ENCODE measurements around the gene BOC.

The BOC gene

DNA sequence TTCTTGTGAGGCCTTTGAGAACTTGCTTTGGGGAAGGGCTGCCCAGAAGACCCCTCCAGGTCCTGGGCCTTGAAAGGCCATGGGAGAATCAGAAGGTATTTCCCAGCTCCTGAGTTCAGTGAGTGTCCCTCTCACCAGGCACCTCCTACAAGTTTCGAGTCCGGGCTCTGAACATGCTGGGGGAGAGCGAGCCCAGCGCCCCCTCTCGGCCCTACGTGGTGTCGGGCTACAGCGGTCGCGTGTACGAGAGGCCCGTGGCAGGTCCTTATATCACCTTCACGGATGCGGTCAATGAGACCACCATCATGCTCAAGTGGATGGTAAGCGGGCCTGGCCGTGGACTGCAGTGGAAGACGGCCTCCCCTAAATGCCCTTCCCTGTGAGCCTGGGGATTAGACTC lies 68.3 kb downstream of the BOC start:
- Histone ChIP-seq H3K27me3 (ENCODE audit: control insufficient read depth, low read length) (no peaks in the 10 kb centered on the region), H3K9me3 (ENCODE audit: control insufficient read depth, insufficient read depth, low read length) (no peaks in the 10 kb centered on the region), H3K36me3 (ENCODE audit: control insufficient read depth, low read length) (no peaks in the 10 kb centered on the region), H3F3A (ENCODE audit: control insufficient read depth, insufficient read depth) (no peaks in the 10 kb centered on the region), H3K27ac (ENCODE audit: low read depth, low read length) (no peak overlapping the region), H4K20me1 (ENCODE audit: control insufficient read depth, insufficient read depth, low read depth, low read length) (no peaks in the 10 kb centered on the region), H3K4me1 (ENCODE audit: control insufficient read depth, low read length) (no peaks in the 10 kb centered on the region), H3K79me2 (ENCODE audit: control insufficient read depth, low read length) (no peaks in the 10 kb centered on the region), H3K4me3 (ENCODE audit: low read length) (no peak overlapping the region), H3K9me2 (replicated peaks; ENCODE audit: control insufficient read depth, low read length) (no peaks in the 10 kb centered on the region), H3K4me2 (ENCODE audit: low read length) (no peak overlapping the region)
- no peak for TF ChIP-seq CTCF (IDR thresholded peaks at IDR 0.05; ENCODE audit: low read depth, low read length, poor library complexity, severe bottlenecking)
- TF ChIP-seq EZH2phosphoT487 (IDR thresholded peaks at IDR 0.05; ENCODE audit: borderline replicate concordance, low read length): no peak

GRCh38 chr3:113283306-113283705 lies 71.9 kb downstream of the BOC start:
- no peak overlapping the region for H3K27ac ChIP-seq (ENCODE audit: low read depth, low read length)
- TF ChIP-seq EZH2phosphoT487 (IDR thresholded peaks at IDR 0.05; ENCODE audit: borderline replicate concordance, low read length): no peak
- H3K27me3 ChIP-seq (ENCODE audit: control insufficient read depth, low read length): no peaks in the 10 kb centered on the region
- H3K9me2 ChIP-seq (replicated peaks; ENCODE audit: control insufficient read depth, low read length): no peaks in the 10 kb centered on the region
- H3K36me3 ChIP-seq (ENCODE audit: control insufficient read depth, low read length): no peaks in the 10 kb centered on the region
- H3K9me3 ChIP-seq (ENCODE audit: control insufficient read depth, insufficient read depth, low read length): no peaks in the 10 kb centered on the region
- H3K4me3 ChIP-seq (ENCODE audit: low read length): no peak overlapping the region
- no peaks in the 10 kb centered on the region for H3K4me1 ChIP-seq (ENCODE audit: control insufficient read depth, low read length)
- H3K4me2 ChIP-seq (ENCODE audit: low read length): no peak overlapping the region
- H4K20me1 ChIP-seq (ENCODE audit: control insufficient read depth, insufficient read depth, low read depth, low read length): no peaks in the 10 kb centered on the region
- H3K79me2 ChIP-seq (ENCODE audit: control insufficient read depth, low read length): no peaks in the 10 kb centered on the region
- H3F3A ChIP-seq (ENCODE audit: control insufficient read depth, insufficient read depth): no peaks in the 10 kb centered on the region

DNA sequence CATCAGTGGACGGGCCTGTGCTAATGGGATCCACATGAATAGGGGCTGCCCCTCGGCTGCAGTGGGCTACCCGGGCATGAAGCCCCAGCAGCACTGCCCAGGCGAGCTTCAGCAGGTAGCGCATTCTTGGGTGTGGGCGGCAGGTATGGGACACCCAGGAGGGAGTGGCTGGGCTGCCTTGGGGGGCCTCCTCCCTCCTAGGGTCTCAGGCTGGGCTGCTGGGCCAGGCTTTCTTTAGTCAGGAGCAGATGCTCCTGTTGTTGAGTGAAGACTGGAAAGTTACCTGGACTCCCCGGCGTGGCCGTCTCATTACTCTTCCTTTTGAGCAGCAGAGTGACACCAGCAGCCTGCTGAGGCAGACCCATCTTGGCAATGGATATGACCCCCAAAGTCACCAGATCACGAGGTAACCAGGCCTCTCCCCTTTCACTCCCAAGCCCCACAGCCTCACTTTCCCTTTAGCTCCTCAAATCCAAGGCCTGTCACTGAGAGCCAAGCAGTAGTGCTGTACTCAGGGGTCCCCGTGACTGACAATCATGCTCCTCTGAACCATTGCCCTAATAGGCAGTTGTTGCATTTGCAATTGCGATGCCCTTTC lies 73.2 kb downstream of the BOC start:
- no peak overlapping the region for H3K4me3 ChIP-seq (ENCODE audit: low read length)
- no peaks in the 10 kb centered on the region for H3K9me2 ChIP-seq (replicated peaks; ENCODE audit: control insufficient read depth, low read length)
- H3K27ac ChIP-seq (ENCODE audit: low read depth, low read length): no peak overlapping the region
- no peak for TF ChIP-seq EZH2phosphoT487 (IDR thresholded peaks at IDR 0.05; ENCODE audit: borderline replicate concordance, low read length)
- H3K79me2 ChIP-seq (ENCODE audit: control insufficient read depth, low read length): no peaks in the 10 kb centered on the region
- H3K4me2 ChIP-seq (ENCODE audit: low read length): no peak overlapping the region
- no peaks in the 10 kb centered on the region for H3F3A ChIP-seq (ENCODE audit: control insufficient read depth, insufficient read depth)
- no peaks in the 10 kb centered on the region for H3K36me3 ChIP-seq (ENCODE audit: control insufficient read depth, low read length)
- H3K27me3 ChIP-seq (ENCODE audit: control insufficient read depth, low read length): no peaks in the 10 kb centered on the region
- H3K4me1 ChIP-seq (ENCODE audit: control insufficient read depth, low read length): no peaks in the 10 kb centered on the region
- no peaks in the 10 kb centered on the region for H4K20me1 ChIP-seq (ENCODE audit: control insufficient read depth, insufficient read depth, low read depth, low read length)
- no peaks in the 10 kb centered on the region for H3K9me3 ChIP-seq (ENCODE audit: control insufficient read depth, insufficient read depth, low read length)

DNA sequence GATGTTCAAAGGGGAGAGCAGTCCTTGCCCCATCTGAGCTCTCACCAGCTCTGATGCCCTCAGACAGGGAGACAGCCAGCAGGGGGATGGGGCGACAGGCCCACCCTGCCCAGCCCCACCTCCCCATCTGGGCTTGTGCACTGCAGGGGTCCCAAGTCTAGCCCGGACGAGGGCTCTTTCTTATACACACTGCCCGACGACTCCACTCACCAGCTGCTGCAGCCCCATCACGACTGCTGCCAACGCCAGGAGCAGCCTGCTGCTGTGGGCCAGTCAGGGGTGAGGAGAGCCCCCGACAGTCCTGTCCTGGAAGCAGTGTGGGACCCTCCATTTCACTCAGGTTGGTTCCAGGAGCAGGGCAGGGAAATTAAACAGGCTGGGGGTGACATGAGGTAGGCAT lies 73.9 kb downstream of the BOC start:
- no peaks in the 10 kb centered on the region for H3K9me2 ChIP-seq (replicated peaks; ENCODE audit: control insufficient read depth, low read length)
- no peaks in the 10 kb centered on the region for H3K4me1 ChIP-seq (ENCODE audit: control insufficient read depth, low read length)
- H4K20me1 ChIP-seq (ENCODE audit: control insufficient read depth, insufficient read depth, low read depth, low read length): no peaks in the 10 kb centered on the region
- H3K27ac ChIP-seq (ENCODE audit: low read depth, low read length): no peak overlapping the region
- no peak overlapping the region for H3K4me3 ChIP-seq (ENCODE audit: low read length)
- H3K27me3 ChIP-seq (ENCODE audit: control insufficient read depth, low read length): no peaks in the 10 kb centered on the region
- H3K4me2 ChIP-seq (ENCODE audit: low read length): no peak overlapping the region
- no peaks in the 10 kb centered on the region for H3K79me2 ChIP-seq (ENCODE audit: control insufficient read depth, low read length)
- H3K9me3 ChIP-seq (ENCODE audit: control insufficient read depth, insufficient read depth, low read length): no peaks in the 10 kb centered on the region
- TF ChIP-seq CTCF (IDR thresholded peaks at IDR 0.05; ENCODE audit: low read depth, low read length, poor library complexity, severe bottlenecking): no peak
- no peak for TF ChIP-seq EZH2phosphoT487 (IDR thresholded peaks at IDR 0.05; ENCODE audit: borderline replicate concordance, low read length)
- H3K36me3 ChIP-seq (ENCODE audit: control insufficient read depth, low read length): no peaks in the 10 kb centered on the region
- no peaks in the 10 kb centered on the region for H3F3A ChIP-seq (ENCODE audit: control insufficient read depth, insufficient read depth)

Measured in DOHH2 (cell line).